Forelimb muscle (tissue), 1 donor: Measurements from ENCODE around the gene DMGDH. TPM values are rescaled to one million over a fixed set of nuclear protein-coding genes. Genes with fewer than 3 reads are reported as not detected.
A peak's percentile ranks its signal among the peaks of the same experiment; 100 is the strongest.
"Not testable (repeated sequence)": the region's sequence is repeated elsewhere in the genome, so short reads cannot be mapped to it uniquely, and the experiment has no call there.

ENCODE experiments used
- DNase-seq: peaks from one replicate; pipeline ENCODE4 v3.0.0-alpha.2; 2013; ENCODE audit warnings: low read depth
- polyA plus RNA-seq: library from polyadenylated mRNA; unstranded; fragments of 120-200 nt; gene quantifications from one replicate; pipeline ENCODE4 v1.2.1, GENCODE V29; 2013; ENCODE audit not compliant: insufficient read length

The DMGDH gene
- polyA plus RNA-seq, 1 donor: 1.9 TPM

- no peak for DNase-seq
These were observed 57.6 kb downstream of the DMGDH start for GRCh38 chr5:79011869-79012268.

GRCh38 chr5:79011219-79011836 lies 58.1 kb downstream of the DMGDH start:
- no peak for DNase-seq

- no peak for DNase-seq
These were observed 61.1 kb downstream of the DMGDH start for GRCh38 chr5:79008362-79008761.

- DNase-seq: no peak
These were observed 61.6 kb downstream of the DMGDH start for GRCh38 chr5:79007872-79008271.

GRCh38 chr5:79005936-79006631 lies 63.4 kb downstream of the DMGDH start:
- DNase-seq: no peak

GRCh38 chr5:79005151-79005550 lies 64.3 kb downstream of the DMGDH start:
- no peak for DNase-seq

- no peak for DNase-seq
These were observed 67.1 kb downstream of the DMGDH start for GRCh38 chr5:79002374-79002773.

GRCh38 chr5:79001471-79001870 lies 68.0 kb downstream of the DMGDH start:
- no peak for DNase-seq

GRCh38 chr5:78997090-78997489 lies 72.4 kb downstream of the DMGDH start:
- DNase-seq: no peak

- no peak for DNase-seq
These were observed 73.9 kb downstream of the DMGDH start for GRCh38 chr5:78995521-78996007.

GRCh38 chr5:78993165-78993564 lies 76.3 kb downstream of the DMGDH start:
- no peak for DNase-seq

- DNase-seq: no peak
These were observed 77.3 kb downstream of the DMGDH start for GRCh38 chr5:78992146-78992545.

GRCh38 chr5:78989080-78989479 lies 80.4 kb downstream of the DMGDH start:
- no peak for DNase-seq

- no peak for DNase-seq
These were observed 83.7 kb downstream of the DMGDH start for GRCh38 chr5:78985725-78986223.

GRCh38 chr5:78985116-78985724 lies 84.3 kb downstream of the DMGDH start, which contains the start of gene ARSB:
Gene ARSB, minus strand, starts transcription at chr5:78985310. Its CDS starts 62 bp downstream, at chr5:78985248.
- no peak for DNase-seq

- peak; percentile 57 for DNase-seq
These were observed 84.9 kb downstream of the DMGDH start for GRCh38 chr5:78984439-78985115.

GRCh38 chr5:78983601-78984438 lies 85.7 kb downstream of the DMGDH start:
- DNase-seq: no peak

- DNase-seq: not testable (repeated sequence)
These were observed 86.3 kb downstream of the DMGDH start for GRCh38 chr5:78983194-78983593.

GRCh38 chr5:78979909-78980308 lies 89.6 kb downstream of the DMGDH start:
- no peak for DNase-seq

GRCh38 chr5:78979117-78979742 lies 90.2 kb downstream of the DMGDH start:
- no peak for DNase-seq

GRCh38 chr5:78975035-78975434 lies 94.4 kb downstream of the DMGDH start:
- no peak for DNase-seq
